Embryonic facial prominence (tissue), 1 donor: ENCODE data around the gene ZNF217.
"Not testable (repeated sequence)": the region's sequence is repeated elsewhere in the genome, so short reads cannot be mapped to it uniquely, and the experiment has no call there.

Experiments
- DNase-seq: peaks from one replicate; pipeline ENCODE4 v3.0.0-alpha.2; 2016; ENCODE audit errors: extremely low spot score

Gene ZNF217

GRCh38 chr20:53598140-53599043, 4.8 kb upstream of the ZNF217 start:
- DNase-seq: no peak

- no peak for DNase-seq
Observed at GRCh38 chr20:53597521-53598120, 4.0 kb upstream of the ZNF217 start.

GRCh38 chr20:53597030-53597482, 3.4 kb upstream of the ZNF217 start:
- no peak for DNase-seq

- not testable (repeated sequence) for DNase-seq
Observed at GRCh38 chr20:53596189-53597001, 2.8 kb upstream of the ZNF217 start.

GRCh38 chr20:53595742-53596141, 2.1 kb upstream of the ZNF217 start:
- not testable (repeated sequence) for DNase-seq

- no peak for DNase-seq
Observed at GRCh38 chr20:53595018-53595378, 1.4 kb upstream of the ZNF217 start.

GRCh38 chr20:53594068-53595017, 704 bp upstream of the ZNF217 start:
- DNase-seq: peak; percentile 87

GRCh38 chr20:53592992-53593465, 610 bp downstream of the ZNF217 start:
- no peak for DNase-seq

- DNase-seq: not testable (repeated sequence)
Observed at GRCh38 chr20:53592454-53592991, 1.1 kb downstream of the ZNF217 start.

GRCh38 chr20:53591941-53592441, 1.6 kb downstream of the ZNF217 start:
- not testable (repeated sequence) for DNase-seq

GRCh38 chr20:53591206-53591741, 2.4 kb downstream of the ZNF217 start:
- not testable (repeated sequence) for DNase-seq

- not testable (repeated sequence) for DNase-seq
Observed at GRCh38 chr20:53590608-53591007, 3.0 kb downstream of the ZNF217 start.

GRCh38 chr20:53590122-53590521, 3.5 kb downstream of the ZNF217 start:
- DNase-seq: not testable (repeated sequence)

GRCh38 chr20:53589321-53590065, 4.1 kb downstream of the ZNF217 start:
- not testable (repeated sequence) for DNase-seq

- DNase-seq: not testable (repeated sequence)
Observed at GRCh38 chr20:53587157-53587703, 6.4 kb downstream of the ZNF217 start.

GRCh38 chr20:53586640-53587039, 7.0 kb downstream of the ZNF217 start:
- DNase-seq: no peak

GRCh38 chr20:53585910-53586309, 7.7 kb downstream of the ZNF217 start:
- DNase-seq: not testable (repeated sequence)

- DNase-seq: not testable (repeated sequence)
Observed at GRCh38 chr20:53585004-53585569, 8.6 kb downstream of the ZNF217 start.

- not testable (repeated sequence) for DNase-seq
Observed at GRCh38 chr20:53584550-53584913, 9.1 kb downstream of the ZNF217 start.
